GM12878 (cell line): ENCODE measurements around the gene CHCHD1. TPM values are rescaled to one million over a fixed set of nuclear protein-coding genes. Genes with fewer than 3 reads are reported as not detected.

ENCODE experiments used
- ATAC-seq: fragments of 200-7000 bp; cut with Tn5 transposase; 3 replicates; pipeline ENCODE4 v1.9.1; 2020; ENCODE audit warnings: mild to moderate bottlenecking, moderate library complexity
- BruUV-seq: library from RNA; stranded (reverse); fragments of 400-500 nt; replicated peaks from 2 replicates; lab custom pipeline; 2021; lab: Mats Ljungman, UMichigan
- CTCF ChIA-PET: fragments of 300-600 bp; sonication (Branson Sonifier 250); formaldehyde crosslinking; extraction: SDS; loops from one replicate; lab custom pipeline; 2021; ENCODE audit warnings: inconsistent platforms; lab: Yijun Ruan, JAX
- POLR2A ChIA-PET: fragments of 350-600 bp; formaldehyde crosslinking; extraction: SDS; loops from one replicate; lab custom pipeline; 2021; ENCODE audit warnings: inconsistent platforms; lab: Charles Lee
- RAD21 ChIA-PET: fragments of 300-600 bp; sonication (Branson Sonifier 250); formaldehyde crosslinking; loops from one replicate; lab custom pipeline; 2023; ENCODE audit warnings: antibody characterized with exemption; ENCODE audit not compliant: unreplicated experiment; lab: Charles Lee
- SMC1A ChIA-PET: fragments of 300-600 bp; sonication (Branson Sonifier 250); formaldehyde crosslinking; loops from one replicate; lab custom pipeline; 2023; ENCODE audit not compliant: unreplicated experiment, uncharacterized antibody; lab: Charles Lee
- DNase-seq: peaks from one replicate; pipeline ENCODE4 v3.0.0-alpha.2; 2011; ENCODE audit warnings: low read depth, low spot score
- FAIRE-seq: peaks from 3 replicates; lab custom pipeline; 2011; peaks lifted over from hg19 to GRCh38; lab: Jason Lieb, UNC
- H2AFZ ChIP-seq: 2 replicates; pipeline ENCODE4 v1.6.0; 2011; ENCODE audit warnings: low read depth, low read length, control low read depth; ENCODE audit not compliant: control insufficient read depth
- H3K27ac ChIP-seq: 2 replicates; pipeline ENCODE4 v1.5.1; 2011; ENCODE audit warnings: control low read depth; ENCODE audit not compliant: control insufficient read depth, insufficient read depth
- H3K27me3 ChIP-seq, 2 experiments: replicated peaks in 1 of 2; 2 replicates each; pipeline versions ENCODE4 v1.6.0 to v1.6.1; 2011; ENCODE audit warnings: low read length in 1 of 2; ENCODE audit not compliant: control insufficient read depth in 2 of 2, insufficient read depth in 2 of 2
- H3K36me3 ChIP-seq, 2 experiments: 2 replicates each; pipeline ENCODE4 v1.5.1; 2011; ENCODE audit warnings: low read length in 1 of 2; ENCODE audit not compliant: control insufficient read depth in 2 of 2, insufficient read depth in 2 of 2
- H3K4me1 ChIP-seq: 2 replicates; pipeline ENCODE4 v1.6.1; 2011; ENCODE audit warnings: mild to moderate bottlenecking, low read length, moderate library complexity, mixed read lengths; ENCODE audit not compliant: control insufficient read depth, insufficient read depth
- H3K4me2 ChIP-seq: 2 replicates; pipeline ENCODE4 v1.6.0; 2011; ENCODE audit warnings: control low read depth; ENCODE audit not compliant: control insufficient read depth, insufficient read depth
- H3K4me3 ChIP-seq: fragments of 200-600 bp; sonication (generic); 2 replicates; pipeline ENCODE4 v1.5.1; 2016
- H3K79me2 ChIP-seq: 2 replicates; pipeline ENCODE4 v1.6.0; 2011; ENCODE audit warnings: low read length; ENCODE audit not compliant: control insufficient read depth, insufficient read depth
- H3K9ac ChIP-seq: 2 replicates; pipeline ENCODE4 v1.8.0; 2011; ENCODE audit warnings: low read length, control low read depth, mixed read lengths; ENCODE audit not compliant: control insufficient read depth, insufficient read depth
- H3K9me3 ChIP-seq: replicated peaks from 3 replicates; pipeline ENCODE4 v1.5.1; 2011; ENCODE audit warnings: mild to moderate bottlenecking, low read length; ENCODE audit not compliant: control insufficient read depth, insufficient read depth
- H4K20me1 ChIP-seq: 2 replicates; pipeline ENCODE4 v1.6.0; 2011; ENCODE audit not compliant: control insufficient read depth, insufficient read depth
- BHLHE40 ChIP-seq, 2 experiments: fragments of 450-650 bp in 1 of 2; IDR thresholded peaks; 2 replicates each; pipeline ENCODE4 v1.6.1; 2011 to 2017; ENCODE audit warnings: low read depth in 2 of 2, borderline replicate concordance in 1 of 2, improper control_type of control experiment in 1 of 2, low read length in 1 of 2, mild to moderate bottlenecking in 1 of 2
- MTA2 ChIP-seq: fragments of 450-650 bp; IDR thresholded peaks from 2 replicates; pipeline ENCODE4 v1.6.1; 2016; ENCODE audit warnings: low read depth, mild to moderate bottlenecking, moderate library complexity
- REST ChIP-seq: IDR thresholded peaks from 2 replicates; pipeline ENCODE4 v1.6.1; 2012; ENCODE audit warnings: mild to moderate bottlenecking, low read depth, low read length
- SMAD1 ChIP-seq: fragments of 450-650 bp; IDR thresholded peaks from 2 replicates; pipeline ENCODE4 v1.6.1; 2018; ENCODE audit warnings: mild to moderate bottlenecking, low read depth; ENCODE audit not compliant: partially characterized antibody
- WGBS: methylation state at CpG from one replicate; pipeline ENCODE4 v1.1.6; 2016; ENCODE audit warnings: low lambda C conversion rate; ENCODE audit not compliant: insufficient replicate concordance, insufficient coverage; ENCODE audit errors: missing lambda C conversion rate; 5-methylcytosine and 5-hydroxymethylcytosine counted together
- in situ Hi-C: fragments of 300-500 bp; cut with MboI; formaldehyde crosslinking; loops from 9 replicates; pipeline ENCODE4 v1.14.3; 2018; ENCODE audit warnings: mixed read lengths
- intact Hi-C: fragments of 100-400 bp; cut with micrococcal nuclease; formaldehyde crosslinking; loops from one replicate; pipeline ENCODE4 v1.14.2; 2022; ENCODE audit not compliant: unreplicated experiment
- polyA plus RNA-seq, 11 experiments: library from polyadenylated mRNA; depleted of rRNA in 4 of 11; unstranded in 6 of 11; stranded (reverse) in 5 of 11; fragments of >200 nt; fragmentation: Nextera tagmentation in 4 of 11; fragmentation: Illumina TruSeq in 1 of 11; extraction: Ambion mirVana in 4 of 11; extraction: Trizol in 1 of 11; gene quantifications; 1 replicate in 1 of 11; 2 replicates in 10 of 11; pipeline versions ENCODE4 v1.2.1 to v1.2.3, GENCODE V29; 2011 to 2016; ENCODE audit warnings: inconsistent platforms in 2 of 11, missing spikeins in 2 of 11, low read depth in 1 of 11
- total RNA-seq, 4 experiments: library from RNA; depleted of rRNA in 3 of 4; stranded (reverse); fragments of >200 nt in 3 of 4; fragmentation: Illumina TruSeq in 1 of 4; extraction: Trizol in 1 of 4; gene quantifications; 2 replicates each; pipeline versions ENCODE4 v1.2.1 to v1.2.3, GENCODE V29; 2013 to 2021

The CHCHD1 gene
- total and polyA plus RNA-seq, 10 of the 15 experiments (the other 5 are each of a cell fraction or from before 2014, with no cell fraction given): 35.0 to 132 (median 70.0) TPM

- ATAC-seq: no peak
- Histone ChIP-seq H3K79me2 (peaks cover 71% of the 10 kb centered on the region), H3K4me3 (peak overlapping the region; percentile 91), H3K36me3 (peaks cover 0 to 7% of the 10 kb centered on the region in 2 experiments; a peak in 3 of 4 replicates), H2AFZ (no peak overlapping the region), H3K4me1 (peaks cover 5% of the 10 kb centered on the region), H3K9ac (no peak overlapping the region), H3K27me3 (no peaks in the 10 kb centered on the region), H3K9me3 (no peaks in the 10 kb centered on the region), H3K27ac (no peak overlapping the region), H3K4me2 (peak overlapping the region; percentile 90), H4K20me1 (no peaks in the 10 kb centered on the region)
- no peak for FAIRE-seq
- TF ChIP-seq REST (no peak), MTA2 (0 out of 2 replicates have a peak, but pooled peaks have one; percentile 3), SMAD1 (no peak), BHLHE40 (IDR thresholded peaks at IDR 0.05; ENCODE audit: borderline replicate concordance in 1 of 2, low read depth in 2 of 2, low read length in 1 of 2) (peak in 1 of 2 experiments; percentile 44; a peak in 2 of 4 replicates)
- in situ Hi-C loops (no loop called here), intact Hi-C loops (loop anchor here (2.0 to 10.0 kb wide), 2 partner anchors 36 to 126 kb away; partner anchors contain the start of genes SEC24C and SYNPO2L)
- POLR2A ChIA-PET: interaction anchor here (2.2 to 5.0 kb wide), 5 partner anchors 12 to 35 kb away, joined by 7 to 25 read pairs (median 15); partner anchors contain the start of gene SEC24C
- no TSS peak for BruUV-seq
- RAD21 ChIA-PET: interaction anchor here (1.1 to 3.0 kb wide), 6 partner anchors 8 to 99 kb away, joined by 3 to 21 read pairs (median 10); partner anchors contain the start of gene SEC24C
- SMC1A ChIA-PET: interaction anchor here (0.6 to 4.9 kb wide), 13 partner anchors 9 to 129 kb away, joined by 3 to 31 read pairs (median 5); partner anchors contain the start of gene SEC24C
- no peak for DNase-seq
- WGBS: 18% methylated on average over 5 of the region's 5 CpGs
- CTCF ChIA-PET: interaction anchor here (0.5 to 4.5 kb wide), 6 partner anchors 7 to 126 kb away, joined by 3 to 40 read pairs (median 6); a partner anchor contains a TSS
These were observed 1.5 kb upstream of the CHCHD1 start for GRCh38 chr10:73780301-73780700.
